Esophagus muscularis mucosa (tissue), 3 donors: ENCODE measurements around the gene GK2.

Experiments
- CTCF ChIP-seq, 3 experiments: fragments of 200-600 bp in 2 of 3; fragments of 450-650 bp in 1 of 3; sonication (generic) in 2 of 3; IDR thresholded peaks; one replicate each; pipeline ENCODE4 v1.5.1; 2017 to 2019; ENCODE audit warnings: antibody characterized with exemption in 3 of 3, mild to moderate bottlenecking in 2 of 3, moderate library complexity in 1 of 3
- POLR2A ChIP-seq: fragments of 450-650 bp; IDR thresholded peaks from one replicate; pipeline ENCODE4 v1.6.1; 2017; ENCODE audit warnings: antibody characterized with exemption, moderate library complexity, mild to moderate bottlenecking, low read depth
- POLR2AphosphoS5 ChIP-seq, 2 donors: sonication (generic); formaldehyde crosslinking; IDR thresholded peaks; one replicate each; pipeline ENCODE4 v1.6.1; 2017; ENCODE audit warnings: antibody characterized with exemption in 2 of 2

DNA sequence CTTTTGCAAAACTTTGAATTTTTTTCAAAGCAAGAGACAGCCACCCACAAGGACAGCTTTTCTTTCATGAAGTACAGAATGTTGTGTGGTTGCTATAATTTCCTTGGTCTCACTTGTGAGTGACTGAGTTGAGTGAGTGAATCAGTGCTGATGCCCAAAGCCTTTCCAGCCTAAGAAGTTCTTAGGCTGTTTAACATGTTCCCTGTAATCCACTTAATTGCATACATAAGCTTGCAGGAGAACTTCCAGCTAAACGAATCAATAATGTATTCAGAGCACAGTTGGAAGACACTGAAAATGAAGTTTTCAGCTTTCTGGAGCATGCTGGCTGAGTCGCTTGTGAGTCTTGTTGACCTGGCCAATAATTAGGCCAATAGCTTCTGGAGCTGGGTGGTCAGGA, 42.0 kb upstream of the GK2 start:
- TF ChIP-seq POLR2AphosphoS5 (IDR thresholded peaks at IDR 0.05) (no peak), CTCF (IDR thresholded peaks at IDR 0.05) (no peak), POLR2A (no peak)
